ENCODE measurements around the gene AVPR2.

The AVPR2 gene

DNA sequence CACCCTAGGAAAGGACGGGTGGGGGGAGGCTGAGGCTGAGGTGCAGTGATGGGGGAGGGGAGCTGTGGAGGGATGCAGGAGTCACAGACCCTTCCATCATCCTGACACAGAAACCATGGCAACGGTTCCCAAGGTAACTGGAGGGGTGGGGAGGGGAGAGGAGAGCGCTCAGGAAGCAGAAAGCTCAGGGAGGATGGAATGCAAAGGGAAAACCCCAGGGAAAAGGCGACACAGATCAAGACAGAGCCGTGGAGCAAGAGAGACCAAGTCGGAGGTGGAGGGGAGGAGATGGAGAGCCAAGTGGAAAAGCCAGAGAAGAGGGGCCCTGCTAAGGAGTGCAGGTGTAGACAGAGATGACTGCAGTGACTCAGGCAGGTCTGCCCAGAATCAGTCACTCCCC lies 33.0 kb upstream of the AVPR2 start:
- DNase-seq (ENCODE audit: low spot score), result peak; percentile 39

DNA sequence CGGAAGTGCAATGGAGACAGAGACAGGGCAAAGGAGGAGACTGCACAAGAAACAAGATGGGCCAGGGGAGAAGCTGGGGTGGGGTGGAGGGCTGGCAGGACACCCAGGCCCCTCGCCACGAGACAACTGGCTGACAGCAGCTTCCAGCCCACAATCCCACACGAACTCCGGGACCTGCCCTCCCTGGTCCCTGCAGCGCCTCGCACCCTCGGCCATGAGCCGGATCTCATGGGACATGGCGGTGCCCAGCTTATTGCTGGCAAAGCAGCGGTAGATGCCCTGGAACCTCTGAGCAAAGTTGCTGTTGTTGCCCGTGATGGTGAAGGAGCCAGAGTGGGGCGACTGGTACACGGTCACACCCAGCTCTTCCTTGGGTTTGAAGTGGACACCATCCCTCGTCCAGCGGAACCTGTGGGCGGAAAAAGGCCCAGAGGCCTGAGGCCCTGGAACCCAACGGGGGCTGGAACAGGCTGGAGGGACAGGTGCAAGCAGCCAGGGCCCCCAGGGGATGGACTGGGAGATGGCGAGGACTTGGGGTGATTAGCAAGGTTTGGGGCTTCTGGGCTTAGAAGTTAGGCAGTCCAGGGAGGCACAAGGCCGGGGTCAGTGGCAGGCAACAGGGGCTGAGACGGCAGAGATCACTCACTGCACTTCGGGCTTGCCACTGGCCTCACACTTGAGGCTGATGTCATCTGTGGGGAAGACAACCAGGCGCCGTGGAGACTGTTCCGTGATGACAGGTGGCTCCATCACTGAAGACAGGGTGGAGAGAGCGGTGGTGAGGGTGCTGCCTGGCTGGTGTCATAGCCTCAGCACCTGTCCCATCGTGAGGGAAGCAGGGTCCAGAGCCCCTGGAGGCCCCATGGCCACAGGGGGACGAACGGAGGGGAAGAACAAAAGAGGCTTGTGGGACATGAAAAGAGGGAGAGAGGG lies 32.3 kb upstream of the AVPR2 start:
- no peak for DNase-seq (ENCODE audit: low spot score)

DNA sequence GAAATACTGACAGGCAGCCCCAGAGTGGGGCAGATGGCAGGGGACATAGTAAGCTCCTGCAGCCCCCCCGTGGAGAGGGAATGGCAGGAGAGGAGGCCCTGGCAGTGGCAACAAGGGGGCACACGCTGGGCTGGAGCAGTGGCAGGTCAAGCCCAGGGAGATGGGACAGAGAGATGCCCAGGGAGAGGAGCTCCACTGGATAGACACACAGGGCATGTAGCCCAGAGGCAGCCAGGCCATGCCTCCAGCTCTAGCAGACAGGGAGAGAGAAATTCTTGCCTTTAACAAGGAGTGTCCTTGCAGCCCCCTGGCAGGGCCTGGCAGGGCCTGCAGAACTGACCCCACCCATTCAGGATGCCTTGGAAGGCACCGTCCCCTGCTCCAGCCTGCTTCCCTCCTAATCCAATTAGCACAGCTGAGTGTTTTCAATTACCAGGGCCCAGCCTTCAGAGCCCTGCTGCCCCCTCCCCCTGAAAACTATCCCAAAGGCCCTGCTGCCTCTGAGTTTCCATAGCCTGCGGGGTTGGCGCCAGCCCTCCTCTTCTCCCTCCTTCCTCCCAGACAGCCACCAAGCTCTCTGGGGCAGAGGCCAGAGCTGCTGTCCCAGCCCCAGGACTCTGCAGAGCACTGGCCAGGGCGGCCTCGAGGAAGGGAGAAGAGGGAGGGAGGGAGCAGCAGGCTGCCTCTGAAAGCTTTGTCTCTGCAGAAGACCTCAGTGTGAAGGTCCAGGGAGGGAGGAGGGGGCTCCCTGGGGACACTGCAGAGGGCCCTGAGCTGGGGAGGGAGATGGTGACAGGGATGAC lies 31.0 kb upstream of the AVPR2 start:
- DNase-seq (ENCODE audit: low spot score), result no peak

DNA sequence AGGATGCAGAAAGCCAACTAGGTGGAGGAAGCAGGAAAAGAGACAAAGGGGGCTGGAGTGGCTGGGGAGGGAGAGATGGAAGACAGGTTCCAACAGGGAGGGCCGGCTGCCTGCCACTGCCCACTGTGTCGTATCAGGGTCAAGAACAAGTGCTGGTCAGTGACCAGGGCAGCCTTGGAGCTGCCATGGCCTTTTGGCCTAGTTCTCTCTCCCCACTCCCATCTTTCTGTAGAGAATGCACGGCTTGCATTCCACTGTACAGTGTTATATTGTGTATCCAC lies 30.4 kb upstream of the AVPR2 start:
- no peak for DNase-seq (ENCODE audit: low spot score)

DNA sequence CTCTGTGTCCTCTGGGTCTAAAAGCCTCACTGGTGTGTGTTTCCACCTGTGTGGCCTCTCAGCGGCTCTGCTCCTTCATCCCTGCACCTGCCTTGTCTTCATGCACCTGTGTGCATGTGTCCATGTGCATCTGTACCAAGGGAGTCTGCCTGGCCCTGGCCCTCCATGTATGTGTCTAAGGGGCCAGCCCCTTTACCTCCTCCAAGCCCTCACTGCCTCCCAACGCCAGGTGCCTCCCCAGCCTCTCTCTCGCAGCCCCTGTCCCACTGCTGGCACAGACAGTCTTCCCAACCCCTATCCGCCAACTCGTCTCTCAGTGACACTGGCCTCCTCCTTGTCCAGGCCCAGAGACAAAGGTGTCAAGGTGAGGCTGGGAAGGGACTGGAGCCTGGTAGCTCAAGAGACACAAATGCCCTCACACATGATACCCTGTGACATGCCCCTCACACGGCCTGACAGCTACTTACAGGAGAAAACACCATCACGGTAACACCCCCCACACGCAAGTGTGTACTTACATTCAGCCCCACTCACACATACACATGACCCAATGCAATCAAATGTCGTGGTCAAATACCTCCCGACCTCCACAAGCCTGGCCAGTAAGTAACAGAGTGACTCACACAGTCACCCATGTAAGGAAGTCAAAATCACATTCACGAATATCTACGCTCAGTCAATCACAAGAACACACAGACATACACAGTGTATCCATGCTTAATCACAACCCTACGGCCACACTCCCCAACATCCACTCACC lies 29.9 kb upstream of the AVPR2 start:
- peak; percentile 66 for DNase-seq (ENCODE audit: low spot score)

DNA sequence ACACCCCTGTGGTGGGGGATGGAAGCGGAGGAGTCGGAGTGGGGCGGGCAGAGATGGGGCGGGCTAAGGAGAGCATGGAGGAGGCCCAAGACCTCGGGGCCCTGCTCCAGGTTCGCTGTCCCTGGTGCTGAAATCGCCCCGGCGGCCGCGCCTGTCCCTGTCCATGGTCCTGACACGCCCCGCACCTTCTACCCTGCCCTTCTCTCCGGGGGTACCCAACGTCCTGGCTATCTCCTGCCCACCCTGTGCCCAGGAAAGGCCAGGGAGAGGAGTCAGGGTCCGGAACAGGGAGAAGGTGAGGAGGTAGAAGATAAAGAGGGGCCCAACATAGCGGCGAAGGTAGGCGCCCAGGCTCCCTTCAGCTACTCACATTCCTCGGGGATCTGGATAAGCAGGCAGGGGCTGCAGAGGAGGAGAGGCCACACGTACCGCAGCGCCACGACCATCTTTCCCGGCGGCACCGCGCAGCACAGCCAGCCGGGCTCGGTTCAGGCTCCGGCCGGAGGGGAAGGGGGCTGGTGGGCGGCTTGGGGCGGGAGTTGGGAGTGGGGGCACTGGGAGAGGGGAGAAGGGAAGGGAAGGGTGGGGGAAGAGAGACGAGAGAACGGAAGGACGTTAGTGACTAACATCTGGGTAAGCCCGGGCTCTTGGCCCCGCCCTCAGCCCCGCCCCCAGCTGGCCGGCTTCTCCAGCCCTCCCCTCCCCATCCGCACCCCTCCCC lies 28.9 kb upstream of the AVPR2 start:
- DNase-seq (ENCODE audit: low spot score), result peak; percentile 29

DNA sequence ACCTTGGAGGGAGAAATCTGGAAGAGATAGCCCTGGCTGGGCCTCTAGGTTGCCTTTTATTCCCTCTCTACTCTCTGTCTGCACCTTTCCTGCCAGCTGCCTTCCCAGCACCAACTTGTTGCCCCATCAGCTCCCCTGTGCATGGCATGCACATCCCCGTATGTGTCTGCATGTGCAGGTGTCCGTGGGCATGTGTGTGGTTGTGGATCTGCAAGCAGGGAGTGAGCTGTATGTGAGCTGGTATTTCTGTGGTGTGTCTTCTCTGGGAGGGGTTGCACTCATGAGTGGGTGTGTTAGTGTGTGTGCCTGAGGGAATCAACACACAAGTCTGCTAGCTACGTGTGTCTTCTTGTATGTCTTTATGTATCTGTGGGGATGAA lies 28.4 kb upstream of the AVPR2 start:
- no peak for DNase-seq (ENCODE audit: low spot score)

DNA sequence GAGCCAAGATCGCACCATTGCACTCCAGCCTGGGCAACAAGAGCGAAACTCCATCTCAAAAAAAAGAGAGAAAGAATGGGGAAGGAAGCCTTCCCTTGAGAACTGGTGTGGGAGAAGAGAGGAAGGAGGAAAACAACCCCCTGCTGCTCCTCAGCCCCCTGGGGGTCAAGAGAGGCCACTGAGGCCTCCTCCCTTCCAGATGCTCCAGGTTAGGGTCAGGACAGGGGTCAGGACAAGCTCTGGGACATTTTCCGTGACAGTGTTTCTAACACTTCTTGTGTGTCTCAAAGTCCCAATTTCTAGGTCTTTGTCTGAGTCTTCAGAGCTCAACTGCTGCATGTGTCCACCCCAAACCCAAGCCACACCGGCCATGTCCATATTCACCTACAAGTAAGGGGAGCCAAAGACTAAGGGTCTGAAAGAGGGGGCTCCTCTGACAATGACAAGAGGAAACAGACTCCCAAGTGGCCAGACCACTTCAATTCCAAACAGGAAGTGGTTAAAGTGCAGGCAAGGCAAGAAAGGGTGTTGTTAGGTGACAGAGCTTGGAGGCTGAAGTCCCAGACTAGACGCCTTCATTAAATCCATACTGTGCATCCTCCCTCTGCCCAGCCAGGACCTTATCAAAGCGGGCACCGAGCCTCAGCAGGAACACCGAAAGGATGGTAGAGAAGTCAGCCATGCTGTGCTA lies 26.8 kb upstream of the AVPR2 start:
- DNase-seq (ENCODE audit: low spot score), result no peak

DNA sequence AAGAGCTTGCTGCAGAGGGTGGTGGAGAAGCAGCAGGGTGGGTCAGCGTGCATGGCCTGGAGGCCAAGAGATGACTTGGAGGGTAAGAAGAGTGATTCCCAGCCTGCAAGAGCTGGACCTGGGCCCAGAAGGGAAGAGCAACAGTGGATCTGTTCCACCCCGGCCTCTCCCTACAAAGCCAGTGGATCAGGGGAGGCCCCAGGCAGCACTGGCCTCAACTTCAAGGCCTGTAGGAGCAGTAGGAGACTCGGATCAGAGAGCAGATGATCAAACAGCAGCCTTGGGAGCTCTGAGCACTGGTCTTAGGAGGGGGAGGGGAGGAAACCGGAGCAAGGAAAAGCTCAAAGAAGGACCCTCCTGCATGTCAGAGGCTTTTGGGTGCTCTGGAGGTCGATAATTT lies 26.1 kb upstream of the AVPR2 start:
- DNase-seq (ENCODE audit: low spot score), result no peak

DNA sequence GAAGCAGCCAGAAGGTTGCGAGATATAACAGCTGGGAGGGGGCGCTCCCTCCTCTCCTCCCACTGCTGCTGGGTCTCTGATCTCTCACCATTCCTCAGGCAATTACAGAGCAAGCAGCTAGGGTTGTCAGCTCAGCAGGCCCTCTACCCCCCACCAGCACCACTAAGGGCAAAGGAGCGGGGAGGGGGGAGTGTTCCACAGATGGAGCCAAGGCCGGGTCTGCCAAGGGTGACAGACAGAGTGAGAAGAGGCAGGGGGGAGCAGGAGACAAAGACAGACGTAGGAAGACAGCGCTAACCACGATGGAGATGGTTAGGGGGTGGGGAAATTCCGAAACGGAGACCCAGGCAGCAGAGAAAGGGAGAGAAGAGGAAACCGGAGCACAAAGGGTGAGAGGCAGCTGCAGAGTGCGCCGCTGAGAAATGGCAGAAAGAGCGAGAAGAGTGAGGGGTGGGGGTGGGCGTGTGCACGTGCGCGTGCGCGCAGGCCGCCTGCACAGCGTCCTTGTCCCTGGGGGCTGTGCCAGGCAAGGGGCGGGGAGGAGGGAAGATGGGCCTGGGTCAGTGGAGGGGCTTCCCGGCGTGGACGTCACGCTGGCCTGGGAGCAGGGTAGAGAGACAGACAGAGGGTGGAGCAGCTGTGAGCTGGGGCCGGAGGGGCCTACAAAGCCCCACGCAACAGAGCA lies 25.4 kb upstream of the AVPR2 start:
- no peak for DNase-seq (ENCODE audit: low spot score)

DNA sequence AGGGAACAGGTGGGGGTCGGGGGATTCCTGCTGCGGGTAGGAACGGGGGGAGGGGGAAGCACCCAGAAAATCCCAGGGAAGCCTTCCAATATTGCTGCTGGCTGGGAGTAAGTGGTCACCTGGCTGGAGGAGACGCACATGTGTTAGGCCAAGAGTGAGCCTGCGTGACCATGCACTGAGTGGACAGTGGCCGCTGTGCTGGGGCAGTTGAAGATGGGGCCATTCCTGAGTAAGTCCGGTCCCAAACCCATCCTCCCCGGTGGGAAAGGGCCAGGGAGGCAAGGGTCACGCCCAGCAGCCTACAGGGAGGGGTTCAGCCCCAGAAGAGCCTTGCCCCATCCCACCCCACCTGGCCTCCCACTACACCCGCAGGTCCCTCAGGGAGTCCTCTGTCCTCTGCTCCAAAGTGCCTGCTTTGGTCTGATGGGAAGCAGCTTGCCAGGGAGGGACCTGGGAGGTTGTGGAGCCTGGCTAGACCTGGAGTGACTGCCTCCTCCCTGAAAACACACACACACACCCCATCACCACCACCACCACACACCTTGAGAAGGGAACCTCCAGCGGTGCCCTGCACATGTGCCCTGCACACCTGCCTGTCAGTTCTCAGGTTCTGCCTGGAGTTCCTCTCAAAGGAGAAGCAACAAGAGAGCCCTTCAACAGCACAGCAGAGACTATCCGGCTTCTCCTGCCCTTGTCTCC lies 24.6 kb upstream of the AVPR2 start:
- no peak for DNase-seq (ENCODE audit: low spot score)

DNA sequence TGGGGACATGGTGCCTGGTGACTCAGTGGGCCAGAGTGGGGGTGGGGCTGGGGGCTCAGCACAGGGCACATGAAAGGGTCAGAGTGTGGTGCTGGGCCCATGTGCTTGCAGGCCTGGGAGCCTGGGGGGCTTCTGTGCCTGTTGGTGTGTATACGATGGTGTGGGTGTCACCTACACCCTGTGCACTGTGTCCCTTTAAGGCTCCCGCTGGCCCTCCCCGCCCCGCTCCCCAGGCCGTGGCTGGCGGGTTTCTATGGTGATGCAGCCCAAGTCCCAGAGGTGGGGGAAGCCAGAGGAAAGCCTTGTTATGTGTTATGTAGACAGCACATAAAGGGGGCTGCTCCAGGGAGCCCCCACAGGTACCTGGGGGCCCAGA lies 24.0 kb upstream of the AVPR2 start:
- DNase-seq (ENCODE audit: low spot score), result no peak

DNA sequence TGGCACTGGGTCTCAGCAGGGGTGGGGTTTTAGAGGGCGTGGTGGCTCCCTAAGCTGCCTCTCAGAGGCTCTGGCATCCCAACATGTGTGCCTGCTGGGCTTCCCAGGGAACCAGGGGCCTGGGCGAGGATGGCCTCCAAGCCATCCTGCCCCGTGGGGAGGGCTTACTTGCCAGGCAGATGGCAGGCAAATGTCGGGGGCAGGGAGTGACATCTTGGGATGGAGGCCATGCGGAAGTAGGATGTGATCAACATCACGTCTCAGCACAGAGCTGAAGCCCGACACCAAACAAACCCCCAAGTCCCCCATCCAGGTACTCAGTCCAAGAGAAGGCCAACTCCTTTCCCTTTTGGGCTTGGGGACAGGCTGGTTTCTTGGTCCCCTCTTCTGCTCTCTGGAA lies 23.2 kb upstream of the AVPR2 start:
- DNase-seq (ENCODE audit: low spot score), result no peak

DNA sequence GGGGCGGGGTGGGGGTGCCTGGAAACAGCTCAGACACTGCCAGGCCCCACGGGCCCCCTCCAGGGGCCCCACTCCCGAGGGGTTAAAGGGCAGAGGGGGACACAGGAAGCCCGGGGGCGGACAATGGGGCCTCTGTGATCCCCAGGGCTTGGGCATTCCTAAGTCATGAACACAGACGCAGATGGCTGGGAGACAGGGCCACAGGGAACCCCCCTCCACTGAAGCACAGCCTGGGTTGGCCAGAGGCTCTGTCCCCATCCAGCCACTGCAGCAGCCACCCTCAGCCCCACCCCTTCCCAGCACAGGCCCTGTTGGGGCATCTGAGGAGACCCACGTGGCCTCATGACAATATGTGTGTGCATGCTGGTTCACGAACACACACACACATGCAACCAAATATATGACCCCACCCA lies 22.4 kb upstream of the AVPR2 start:
- DNase-seq (ENCODE audit: low spot score), result peak; percentile 51

DNA sequence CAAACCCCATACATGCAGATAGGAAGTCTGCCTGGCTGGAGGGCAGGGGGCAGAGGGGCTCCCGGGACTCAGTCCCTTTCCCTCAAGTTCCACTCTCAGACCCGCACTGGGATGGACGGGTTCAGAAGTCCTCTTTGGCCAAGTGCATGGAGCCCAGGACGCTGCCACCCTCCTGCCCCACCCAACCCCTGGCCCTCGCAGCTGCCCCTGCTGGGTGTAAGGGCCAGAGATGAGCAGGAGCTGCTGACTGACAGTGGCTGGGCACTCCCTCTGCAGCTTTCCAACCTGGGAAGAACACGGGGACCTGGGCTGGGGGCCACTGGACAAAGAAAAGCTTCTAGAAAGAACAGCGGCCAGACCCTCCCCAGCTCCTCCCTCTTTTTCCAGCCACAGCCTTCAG lies 21.9 kb upstream of the AVPR2 start:
- no peak for DNase-seq (ENCODE audit: low spot score)

DNA sequence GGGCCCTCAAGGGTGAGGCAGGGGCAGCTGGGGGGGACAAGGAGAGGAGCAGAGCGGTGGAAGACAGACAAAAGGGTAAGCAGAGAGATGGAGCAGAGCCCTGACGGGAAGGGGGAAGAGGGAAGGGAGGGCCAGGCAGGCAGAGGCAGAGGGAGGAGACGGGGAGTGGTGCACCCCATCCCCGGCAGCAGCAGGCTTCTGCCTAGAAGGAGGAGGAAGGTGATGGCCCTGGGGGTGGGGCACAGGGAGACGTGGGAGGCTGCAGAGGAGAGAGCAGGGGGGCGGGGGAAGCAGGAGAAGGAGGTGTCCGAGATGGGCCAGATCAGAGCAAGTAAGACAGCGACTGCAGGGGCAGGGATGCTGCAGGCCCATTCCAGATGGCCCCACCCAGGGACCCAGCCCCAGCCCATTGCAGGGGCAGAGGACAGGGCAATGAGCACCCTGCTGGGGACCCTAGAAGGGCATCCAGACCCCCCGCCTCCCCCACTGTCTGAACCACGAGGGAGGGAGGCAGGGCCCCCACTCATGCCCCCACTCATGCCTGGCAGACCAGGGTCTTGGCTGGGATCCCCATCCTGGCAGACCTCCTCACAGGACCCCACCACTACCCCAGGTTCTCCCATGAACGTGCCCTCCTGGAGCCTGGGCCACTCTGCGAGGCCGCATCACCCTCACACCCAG lies 21.2 kb upstream of the AVPR2 start:
- no peak for DNase-seq (ENCODE audit: low spot score)

DNA sequence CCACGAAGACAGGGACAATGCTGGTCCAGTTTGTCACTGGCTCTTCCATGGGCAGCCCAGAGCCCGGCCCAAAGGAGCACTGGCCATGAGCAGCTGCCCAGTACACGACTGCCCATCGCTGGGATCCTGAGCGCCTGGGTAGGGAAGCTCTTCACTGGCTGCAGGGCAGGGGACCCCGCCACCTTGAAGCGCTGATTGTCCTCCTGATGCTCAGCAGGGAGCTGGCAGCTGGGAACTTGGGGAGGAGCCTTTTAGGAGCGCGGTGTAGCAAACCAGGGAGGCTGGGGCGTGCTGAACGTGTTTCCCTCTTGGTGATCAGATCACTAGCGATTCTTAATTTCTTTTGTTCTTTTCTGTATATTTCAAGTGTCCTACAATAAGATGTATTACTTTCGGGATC lies 20.3 kb upstream of the AVPR2 start:
- DNase-seq (ENCODE audit: low spot score), result no peak

DNA sequence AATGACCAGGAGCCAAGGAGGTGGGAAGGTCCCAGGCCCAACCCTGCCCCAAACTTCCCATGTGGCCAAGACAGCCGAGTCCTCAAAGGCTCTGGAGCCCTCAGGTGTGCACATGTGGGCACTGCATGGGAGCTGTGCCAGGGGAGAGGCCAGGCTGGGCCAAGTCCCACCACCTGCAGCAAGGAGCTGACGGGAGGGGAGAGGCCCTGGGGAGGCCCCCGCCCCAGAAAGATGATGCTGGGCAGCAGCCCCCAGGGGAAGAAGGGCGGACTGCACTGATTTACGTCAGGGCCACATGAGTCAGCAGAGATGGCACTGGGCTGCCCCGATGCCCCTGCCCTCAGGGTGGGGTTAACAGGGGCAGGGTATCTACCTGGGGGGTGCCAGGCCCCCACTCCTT lies 19.9 kb upstream of the AVPR2 start:
- peak; percentile 45 for DNase-seq (ENCODE audit: low spot score)

DNA sequence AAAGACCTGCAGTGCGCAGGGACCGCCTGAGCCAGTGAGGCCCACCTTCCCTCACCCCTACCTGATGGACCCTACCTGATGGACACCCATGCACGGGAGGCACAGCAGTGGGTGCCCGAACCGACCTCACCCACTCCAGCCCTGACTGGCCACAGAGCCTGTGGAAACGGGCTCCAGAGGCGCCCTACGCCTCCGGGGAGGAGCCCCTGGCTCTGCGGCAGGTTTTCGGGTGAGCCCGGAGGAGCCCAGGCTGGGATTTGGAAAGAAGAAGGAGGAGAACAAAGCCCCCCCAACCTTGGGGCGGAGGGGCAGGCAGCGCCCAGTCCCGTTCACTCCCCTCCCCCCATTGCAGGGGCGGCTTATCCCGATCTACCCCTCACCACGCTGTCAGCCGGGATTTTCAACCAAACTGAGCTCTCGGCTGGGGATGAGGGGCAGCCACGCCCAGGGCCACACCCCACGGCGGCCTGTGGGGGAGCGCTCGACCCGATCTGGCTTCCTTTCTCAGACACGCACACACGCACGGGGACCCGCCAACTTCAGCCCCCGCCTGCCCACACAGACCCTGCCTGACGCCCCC lies 19.2 kb upstream of the AVPR2 start:
- DNase-seq (ENCODE audit: low spot score), result no peak

Data from kidney tubule cell (primary cell).